Cardiac muscle cell (in vitro differentiated cells and primary cell): ENCODE data around the gene FAM177B. TPM values are rescaled to one million over a fixed set of nuclear protein-coding genes. Genes with fewer than 3 reads are reported as not detected.

Experiments used
- DNase-seq, 2 donors: peaks; one replicate each; pipeline versions ENCODE4 v3.0.0 to v3.0.0-alpha.2; 2010 to 2017; ENCODE audit warnings: low read depth in 1 of 2, low spot score in 1 of 2
- H3K27ac ChIP-seq: fragments of 200-600 bp; sonication (generic); 2 replicates; pipeline ENCODE4 v1.5.1; 2016
- H3K27me3 ChIP-seq: fragments of 200-600 bp; sonication (generic); 2 replicates; pipeline ENCODE4 v1.6.0; 2016; ENCODE audit warnings: control low read depth
- H3K36me3 ChIP-seq: fragments of 200-600 bp; sonication (generic); 2 replicates; pipeline ENCODE4 v1.5.1; 2016; ENCODE audit warnings: control low read depth
- H3K4me1 ChIP-seq: fragments of 200-600 bp; sonication (generic); 2 replicates; pipeline ENCODE4 v1.8.1; 2017; ENCODE audit warnings: low read depth, mild to moderate bottlenecking, mixed run types
- H3K4me3 ChIP-seq: fragments of 200-600 bp; sonication (generic); 2 replicates; pipeline ENCODE4 v1.5.1; 2016; ENCODE audit warnings: mild to moderate bottlenecking
- H3K9me3 ChIP-seq: fragments of 200-600 bp; sonication (generic); 2 replicates; pipeline ENCODE4 v1.5.1; 2017; ENCODE audit warnings: low read depth, mild to moderate bottlenecking, control low read depth
- polyA plus RNA-seq: library from polyadenylated mRNA; unstranded; fragments of >200 nt; fragmentation: Nextera tagmentation; extraction: Ambion mirVana; gene quantifications from 2 replicates; pipeline ENCODE4 v1.2.1, GENCODE V29; 2016
- total RNA-seq: library from RNA; depleted of rRNA; stranded (reverse); fragments of >200 nt; gene quantifications from 2 replicates; pipeline ENCODE4 v1.2.3, GENCODE V29; 2016
- TF ChIP-seq, protein P1 (sequence below): IDR thresholded peaks from 2 replicates; pipeline ENCODE4 v1.5.1; 2012; ENCODE audit warnings: low read depth, mild to moderate bottlenecking, low read length

FAM177B gene
- total and polyA plus RNA-seq, 2 experiments from 2014 or later = not detected

DNA sequence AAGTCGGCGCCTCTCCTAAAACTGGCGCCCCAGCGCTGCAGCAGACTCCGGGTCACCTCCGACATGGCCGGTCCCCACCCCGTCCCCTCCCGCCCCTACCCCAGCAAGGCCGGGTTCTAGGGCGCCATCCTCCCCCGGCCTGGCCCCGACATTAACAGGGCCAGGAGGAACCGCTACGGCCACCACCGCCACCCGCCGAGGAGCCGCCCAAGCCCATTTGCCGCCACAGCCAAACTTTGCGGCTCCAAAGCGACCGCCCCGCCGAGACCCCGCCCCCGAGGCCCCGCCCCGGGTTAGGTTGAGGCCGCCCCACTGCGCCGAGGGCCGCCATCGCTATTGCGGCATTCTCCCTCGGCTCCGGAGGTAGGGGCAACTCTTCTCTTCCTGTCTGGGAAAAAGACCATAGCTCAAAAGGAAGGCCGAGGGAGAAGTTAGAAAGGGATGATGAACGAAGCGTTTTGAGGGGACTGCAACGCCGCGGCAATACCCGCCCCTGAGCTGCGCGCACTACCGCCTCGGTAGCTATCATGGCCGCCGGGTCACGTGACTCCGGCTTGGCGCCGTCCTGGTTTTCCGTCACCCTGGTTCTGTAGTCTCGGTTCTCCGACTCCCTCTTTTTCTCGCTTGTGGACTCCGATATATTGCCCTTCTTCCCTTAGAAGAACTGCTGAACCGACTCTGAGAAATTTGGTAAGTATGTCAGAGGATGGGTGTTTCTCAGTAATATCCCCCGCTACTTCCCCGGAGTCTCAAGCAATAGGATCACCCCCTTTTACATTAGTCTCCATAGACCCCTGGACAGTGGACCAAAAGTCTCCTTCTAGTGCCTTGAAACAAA lies 24.5 kb upstream of the FAM177B start, which contains the start of the genes AIDA and BROX:
Gene AIDA (minus strand): TSS at position 239 of the 838 bp plus-strand sequence. CDS start 174 bp downstream, at position 65.
Gene BROX (plus strand): TSS at position 312 of the 838 bp plus-strand sequence. CDS start 3,136 bp downstream, outside the sequence.
- peaks cover 4% of the 10 kb centered on the region for H3K4me1 ChIP-seq
- peaks cover 6% of the 10 kb centered on the region for H3K36me3 ChIP-seq
- H3K27ac ChIP-seq = peak within 1 kb of the TSS; percentile 95
- peak within 1 kb of the TSS; percentile 88 for H3K4me3 ChIP-seq
- no peaks in the 10 kb centered on the region for H3K27me3 ChIP-seq
- TF ChIP-seq, protein P1, sequence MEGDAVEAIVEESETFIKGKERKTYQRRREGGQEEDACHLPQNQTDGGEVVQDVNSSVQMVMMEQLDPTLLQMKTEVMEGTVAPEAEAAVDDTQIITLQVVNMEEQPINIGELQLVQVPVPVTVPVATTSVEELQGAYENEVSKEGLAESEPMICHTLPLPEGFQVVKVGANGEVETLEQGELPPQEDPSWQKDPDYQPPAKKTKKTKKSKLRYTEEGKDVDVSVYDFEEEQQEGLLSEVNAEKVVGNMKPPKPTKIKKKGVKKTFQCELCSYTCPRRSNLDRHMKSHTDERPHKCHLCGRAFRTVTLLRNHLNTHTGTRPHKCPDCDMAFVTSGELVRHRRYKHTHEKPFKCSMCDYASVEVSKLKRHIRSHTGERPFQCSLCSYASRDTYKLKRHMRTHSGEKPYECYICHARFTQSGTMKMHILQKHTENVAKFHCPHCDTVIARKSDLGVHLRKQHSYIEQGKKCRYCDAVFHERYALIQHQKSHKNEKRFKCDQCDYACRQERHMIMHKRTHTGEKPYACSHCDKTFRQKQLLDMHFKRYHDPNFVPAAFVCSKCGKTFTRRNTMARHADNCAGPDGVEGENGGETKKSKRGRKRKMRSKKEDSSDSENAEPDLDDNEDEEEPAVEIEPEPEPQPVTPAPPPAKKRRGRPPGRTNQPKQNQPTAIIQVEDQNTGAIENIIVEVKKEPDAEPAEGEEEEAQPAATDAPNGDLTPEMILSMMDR = no peak
- peak; percentile 89 to 92 for DNase-seq
- H3K9me3 ChIP-seq = no peaks in the 10 kb centered on the region

DNA sequence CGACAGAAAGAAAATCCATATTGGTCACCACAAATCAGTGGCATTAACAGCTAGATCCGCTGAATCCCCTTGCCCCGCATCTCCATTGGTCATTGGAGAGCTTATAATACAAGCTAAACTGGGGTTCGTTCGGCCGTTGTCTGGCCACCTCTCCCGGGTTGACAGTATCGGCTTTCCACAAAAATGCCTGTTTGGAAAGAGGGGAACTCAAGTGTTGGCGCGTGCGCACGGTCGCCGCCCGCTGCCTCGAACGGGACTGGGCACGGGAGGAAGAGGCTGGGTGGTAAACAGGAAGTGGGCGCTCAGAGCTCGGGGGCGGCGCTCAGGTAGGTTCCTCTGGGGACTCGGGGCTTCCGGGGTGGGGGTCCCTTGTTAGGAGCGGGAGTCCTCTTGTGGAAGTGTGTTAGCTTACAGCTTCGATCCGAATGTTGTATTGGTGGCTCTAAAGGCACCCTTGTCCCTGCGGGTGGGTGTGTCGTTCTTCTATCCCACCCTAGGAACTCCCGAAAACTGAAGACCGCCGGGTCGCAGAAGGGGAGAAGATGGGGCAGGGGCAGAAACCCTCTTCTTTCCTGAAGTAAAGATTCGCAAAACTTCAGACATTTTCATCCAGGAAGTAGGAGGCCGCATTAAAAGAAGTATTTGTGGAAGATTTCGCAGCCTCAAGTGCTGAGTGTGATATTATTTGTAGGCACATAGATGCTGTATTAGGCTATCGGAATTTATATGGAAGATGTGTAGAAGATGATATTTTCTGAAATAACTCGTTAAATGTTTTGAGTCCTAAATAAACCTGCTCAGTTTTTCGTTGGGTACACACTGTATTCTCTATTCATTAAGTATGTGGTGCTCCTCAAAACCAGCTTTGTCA lies 23.7 kb upstream of the FAM177B start:
- no peaks in the 10 kb centered on the region for H3K9me3 ChIP-seq
- TF ChIP-seq, protein P1 = no peak
- no peaks in the 10 kb centered on the region for H3K27me3 ChIP-seq
- H3K36me3 ChIP-seq = peaks cover 11% of the 10 kb centered on the region
- H3K27ac ChIP-seq = peak overlapping the region; percentile 95
- H3K4me1 ChIP-seq = peaks cover 4% of the 10 kb centered on the region
- H3K4me3 ChIP-seq = peak overlapping the region; percentile 88
- DNase-seq = peak; percentile 95 to 97

DNA sequence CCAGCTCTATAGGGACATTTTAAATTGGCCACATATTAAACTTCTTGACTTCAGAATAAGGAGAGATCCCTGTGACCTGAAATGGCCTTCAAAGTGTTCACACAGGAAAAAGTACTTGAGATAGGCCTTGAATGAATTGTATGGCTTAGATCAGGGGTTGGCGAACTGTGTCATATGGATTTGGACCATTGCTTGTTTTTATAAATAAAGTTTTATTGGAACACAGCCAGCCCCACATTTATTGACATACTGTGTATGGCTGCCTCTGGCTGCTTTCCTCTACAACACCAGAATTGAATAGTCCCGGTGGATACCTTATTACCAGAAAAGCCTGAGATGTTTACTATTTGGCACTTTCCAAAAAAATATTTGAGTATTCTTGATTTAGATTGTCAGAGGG lies 20.6 kb upstream of the FAM177B start:
- Histone ChIP-seq H3K4me3 (no peak overlapping the region), H3K27ac (no peak overlapping the region), H3K27me3 (no peaks in the 10 kb centered on the region), H3K9me3 (no peaks in the 10 kb centered on the region), H3K4me1 (no peaks in the 10 kb centered on the region), H3K36me3 (peaks cover 39% of the 10 kb centered on the region)
- no peak for DNase-seq
- TF ChIP-seq, protein P1 = no peak

DNA sequence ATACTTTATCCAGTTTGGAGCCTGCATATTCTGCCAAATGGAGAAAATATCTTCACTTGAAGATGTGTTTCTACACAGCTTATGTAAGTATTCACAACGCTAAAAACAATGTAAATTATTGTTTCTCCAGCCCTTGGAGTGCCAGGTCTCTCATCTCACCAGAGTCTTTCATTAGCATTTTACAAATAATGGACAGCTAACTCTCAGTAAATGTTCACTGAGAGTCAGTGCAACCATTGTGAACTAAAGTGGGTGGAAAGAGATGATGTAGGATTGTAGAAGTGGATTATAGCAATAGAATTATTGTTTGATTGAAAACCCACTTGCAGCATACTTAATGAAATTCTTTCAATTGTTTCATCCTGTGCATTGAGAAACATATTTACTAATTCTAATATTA lies 8.3 kb upstream of the FAM177B start:
- Histone ChIP-seq H3K4me1 (no peaks in the 10 kb centered on the region), H3K27ac (no peak overlapping the region), H3K9me3 (no peaks in the 10 kb centered on the region), H3K27me3 (no peaks in the 10 kb centered on the region), H3K36me3 (peaks cover 80% of the 10 kb centered on the region), H3K4me3 (no peak overlapping the region)
- no peak for DNase-seq
- TF ChIP-seq, protein P1 = no peak

DNA sequence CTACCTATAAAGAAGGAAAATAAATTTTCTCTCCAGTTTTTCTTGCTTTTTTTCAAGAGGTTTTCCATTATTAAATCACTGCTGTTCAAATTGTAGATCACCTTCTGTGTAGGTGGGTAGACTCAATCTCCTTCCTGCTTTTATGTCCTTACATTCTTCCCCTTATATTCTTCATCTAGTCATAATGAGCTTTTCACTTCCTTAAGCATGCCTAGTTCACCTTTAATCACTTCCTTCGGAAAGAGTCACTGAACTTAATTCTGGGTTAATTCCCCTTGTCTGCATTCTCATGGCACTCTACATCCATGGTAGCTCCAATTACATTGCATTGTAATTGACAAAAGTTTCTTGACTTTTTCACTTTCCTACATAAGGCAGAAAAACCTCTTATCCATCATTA lies 6.1 kb upstream of the FAM177B start:
- Histone ChIP-seq H3K27me3 (no peaks in the 10 kb centered on the region), H3K4me1 (no peaks in the 10 kb centered on the region), H3K9me3 (no peaks in the 10 kb centered on the region), H3K4me3 (no peak overlapping the region), H3K36me3 (peaks cover 80% of the 10 kb centered on the region), H3K27ac (no peak overlapping the region)
- DNase-seq = no peak
- TF ChIP-seq, protein P1 = no peak
